Prostate gland (tissue), 2 donors: ENCODE data around the gene FOSL2.

Experiments
- CTCF ChIP-seq, 4 experiments: fragments of 200-600 bp in 2 of 4; fragments of 450-650 bp in 2 of 4; sonication (generic) in 2 of 4; IDR thresholded peaks; 1 replicate in 3 of 4; 2 replicates in 1 of 4; pipeline ENCODE4 v1.5.1; 2016 to 2019; ENCODE audit warnings: antibody characterized with exemption in 4 of 4, mild to moderate bottlenecking in 2 of 4, moderate library complexity in 2 of 4
- POLR2A ChIP-seq: fragments of 450-650 bp; IDR thresholded peaks from one replicate; pipeline ENCODE4 v1.6.1; 2016; ENCODE audit warnings: antibody characterized with exemption, mild to moderate bottlenecking
- POLR2AphosphoS5 ChIP-seq: sonication (generic); formaldehyde crosslinking; IDR thresholded peaks from one replicate; pipeline ENCODE4 v1.6.1; 2017; ENCODE audit warnings: antibody characterized with exemption

GRCh38 chr2:28401948-28402550 is 9.4 kb downstream of the FOSL2 start:
- TF ChIP-seq POLR2A (no peak), CTCF (IDR thresholded peaks at IDR 0.05) (no peak), POLR2AphosphoS5 (no peak)
